ENCODE results near the gene POU2F3. TPM values are rescaled to one million over a fixed set of nuclear protein-coding genes. Genes with fewer than 3 reads are reported as not detected.

POU2F3 gene
- total RNA-seq, 4 donors from 2014 or later = 0.27 to 0.46 TPM; not detected in 2

GRCh38 chr11:120205596-120206161 lies 34.3 kb upstream of the POU2F3 start:
- no peak for ATAC-seq
- no peak overlapping the region for H3K4me3 ChIP-seq
- peaks cover 0 to 29% (median 20%) of the 10 kb centered on the region in 3 donors for H3K4me1 ChIP-seq
- peaks cover 5% of the 10 kb centered on the region for H3K27me3 ChIP-seq
- no peak for TF ChIP-seq EP300 (IDR thresholded peaks at IDR 0.05)
- no peak for TF ChIP-seq CTCF (IDR thresholded peaks at IDR 0.05)
- TF ChIP-seq POLR2AphosphoS5 (IDR thresholded peaks at IDR 0.05) = no peak
- TF ChIP-seq POLR2A (IDR thresholded peaks at IDR 0.05) = no peak
- no peaks in the 10 kb centered on the region for H3K36me3 ChIP-seq
- no peak overlapping the region for H3K27ac ChIP-seq
- WGBS, 2 donors (ENCODE audit: low coverage in 1 of 2) = 82 to 89% methylated on average over 4 to 6 of the region's 7 CpGs
- no peaks in the 10 kb centered on the region for H3K9me3 ChIP-seq

- no peaks in the 10 kb centered on the region for H3K36me3 ChIP-seq
- H3K27me3 ChIP-seq = no peaks in the 10 kb centered on the region
- no peaks in the 10 kb centered on the region for H3K9me3 ChIP-seq
- WGBS, 2 donors (ENCODE audit: low coverage in 1 of 2) = 87 to 94% methylated on average over 5 to 7 of the region's 7 CpGs
- TF ChIP-seq CTCF (IDR thresholded peaks at IDR 0.05) (no peak), POLR2AphosphoS5 (IDR thresholded peaks at IDR 0.05) (no peak), EP300 (IDR thresholded peaks at IDR 0.05) (no peak), POLR2A (IDR thresholded peaks at IDR 0.05) (no peak)
- H3K4me1 ChIP-seq = peaks cover 0 to 43% (median 20%) of the 10 kb centered on the region in 3 donors
- ATAC-seq = no peak
- peak overlapping the region in 3 of 4 donors; percentile 78 to 85 (median 82) for H3K27ac ChIP-seq
- H3K4me3 ChIP-seq = no peak overlapping the region
These were observed 32.4 kb upstream of the POU2F3 start for GRCh38 chr11:120207512-120207911.

- TF ChIP-seq CTCF (IDR thresholded peaks at IDR 0.05) (no peak), POLR2AphosphoS5 (IDR thresholded peaks at IDR 0.05) (no peak), POLR2A (IDR thresholded peaks at IDR 0.05) (no peak), EP300 (IDR thresholded peaks at IDR 0.05) (no peak)
- no peaks in the 10 kb centered on the region for H3K27me3 ChIP-seq
- peak overlapping the region in 3 of 4 donors; percentile 78 to 85 (median 82) for H3K27ac ChIP-seq
- no peak overlapping the region for H3K4me3 ChIP-seq
- peaks cover 0 to 46% (median 20%) of the 10 kb centered on the region in 3 donors for H3K4me1 ChIP-seq
- ATAC-seq = no peak
- H3K36me3 ChIP-seq = no peaks in the 10 kb centered on the region
- WGBS, 2 donors (ENCODE audit: low coverage in 1 of 2) = 12 to 51% methylated on average over 3 to 13 of the region's 13 CpGs
- H3K9me3 ChIP-seq = no peaks in the 10 kb centered on the region
These were observed 31.9 kb upstream of the POU2F3 start for GRCh38 chr11:120208001-120208441.

GRCh38 chr11:120208777-120209176 lies 31.2 kb upstream of the POU2F3 start:
- Histone ChIP-seq H3K36me3 (no peaks in the 10 kb centered on the region), H3K27ac (peak overlapping the region in 3 of 4 donors; percentile 78 to 85 (median 82)), H3K9me3 (no peaks in the 10 kb centered on the region), H3K27me3 (no peaks in the 10 kb centered on the region), H3K4me3 (no peak overlapping the region), H3K4me1 (peaks cover 0 to 54% (median 20%) of the 10 kb centered on the region in 3 donors)
- WGBS, 2 donors (ENCODE audit: low coverage in 1 of 2) = 58 to 63% methylated on average over 3 to 6 of the region's 6 CpGs
- TF ChIP-seq EP300 (IDR thresholded peaks at IDR 0.05) = no peak
- peak; percentile 47 for TF ChIP-seq POLR2AphosphoS5 (IDR thresholded peaks at IDR 0.05)
- ATAC-seq = peak; percentile 62

GRCh38 chr11:120209746-120210625 lies 30.0 kb upstream of the POU2F3 start:
- peaks cover 0 to 66% (median 20%) of the 10 kb centered on the region in 3 donors for H3K4me1 ChIP-seq

More at GRCh38 chr11:120209746-120210625, 30.0 kb upstream of the POU2F3 start:
- Histone ChIP-seq H3K36me3 (no peaks in the 10 kb centered on the region), H3K27me3 (no peaks in the 10 kb centered on the region), H3K4me3 (peak overlapping the region; percentile 53 to 69), H3K9me3 (no peaks in the 10 kb centered on the region), H3K27ac (peak overlapping the region; percentile 19 to 85 (median 80))
- 29% methylated on average over 10 to 13 of the region's 26 CpGs for WGBS, 2 donors (ENCODE audit: low coverage in 1 of 2)
- ATAC-seq = no peak
- no peak for TF ChIP-seq POLR2A (IDR thresholded peaks at IDR 0.05)
- no peak for TF ChIP-seq EP300 (IDR thresholded peaks at IDR 0.05)
- TF ChIP-seq POLR2AphosphoS5 (IDR thresholded peaks at IDR 0.05) = no peak
